Neural cell (in vitro differentiated cells): Measurements from ENCODE around the gene TRIM40.

Experiments used
- EP300 ChIP-seq: fragments of 450-650 bp; conservative IDR thresholded peaks from 2 replicates; pipeline ENCODE4 v1.6.1; 2014; ENCODE audit warnings: antibody characterized with exemption, mild to moderate bottlenecking, moderate library complexity; ENCODE audit not compliant: poor library complexity, severe bottlenecking
- EZH2 ChIP-seq: fragments of 200-600, 300-800 bp; shearing (Covaris generic), sonication (generic); IDR thresholded peaks from 2 replicates; pipeline ENCODE4 v1.6.1; 2014; ENCODE audit warnings: antibody characterized with exemption, low read length, borderline replicate concordance, mild to moderate bottlenecking; ENCODE audit not compliant: insufficient read depth, poor library complexity, severe bottlenecking
- MXI1 ChIP-seq: fragments of 450-650 bp; conservative IDR thresholded peaks from 2 replicates; pipeline ENCODE4 v1.6.1; 2014; ENCODE audit warnings: antibody characterized with exemption, mild to moderate bottlenecking; ENCODE audit not compliant: poor library complexity, severe bottlenecking
- POLR2AphosphoS5 ChIP-seq: IDR thresholded peaks from 2 replicates; pipeline ENCODE4 v1.6.1; 2012
- RAD21 ChIP-seq: fragments of 450-650 bp; conservative IDR thresholded peaks from 2 replicates; pipeline ENCODE4 v1.6.1; 2014; ENCODE audit warnings: antibody characterized with exemption, mild to moderate bottlenecking, moderate library complexity
- SMC3 ChIP-seq: fragments of 450-650 bp; conservative IDR thresholded peaks from 2 replicates; pipeline ENCODE4 v1.6.1; 2014; ENCODE audit warnings: antibody characterized with exemption, mild to moderate bottlenecking, moderate library complexity; ENCODE audit not compliant: poor library complexity
- TAF1 ChIP-seq: IDR thresholded peaks from 2 replicates; pipeline ENCODE4 v1.6.1; 2012; ENCODE audit warnings: low read depth
- TF ChIP-seq, protein P1 (sequence below): fragments of 450-650 bp; IDR thresholded peaks from 2 replicates; pipeline ENCODE4 v1.5.1; 2014; ENCODE audit warnings: antibody characterized with exemption, mild to moderate bottlenecking, moderate library complexity; ENCODE audit not compliant: poor library complexity, severe bottlenecking
- TF ChIP-seq, protein P2 (sequence below): IDR thresholded peaks from 2 replicates; pipeline ENCODE4 v1.6.1; 2012; ENCODE audit warnings: borderline replicate concordance

DNA sequence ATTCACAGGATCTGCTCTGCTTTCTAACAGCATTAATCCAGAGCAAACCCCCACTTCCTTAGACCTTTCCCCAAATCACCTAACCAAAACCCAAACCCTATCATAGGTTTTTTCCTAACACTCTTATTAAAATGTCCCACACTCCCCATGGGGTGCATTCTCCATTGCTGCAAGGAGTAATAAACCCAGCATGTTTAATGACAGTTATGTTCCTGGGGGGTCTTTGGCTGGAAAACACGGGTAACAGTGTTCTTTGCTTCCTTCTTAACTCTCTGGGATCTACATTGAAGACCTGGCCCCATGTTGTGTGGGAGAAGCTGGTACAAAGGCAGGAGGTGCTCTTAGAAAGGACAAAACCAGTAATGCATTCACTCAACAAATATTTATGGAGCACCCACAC is 39.1 kb upstream of the TRIM40 start:
- no peak for TF ChIP-seq SMC3
- TF ChIP-seq, protein P1, sequence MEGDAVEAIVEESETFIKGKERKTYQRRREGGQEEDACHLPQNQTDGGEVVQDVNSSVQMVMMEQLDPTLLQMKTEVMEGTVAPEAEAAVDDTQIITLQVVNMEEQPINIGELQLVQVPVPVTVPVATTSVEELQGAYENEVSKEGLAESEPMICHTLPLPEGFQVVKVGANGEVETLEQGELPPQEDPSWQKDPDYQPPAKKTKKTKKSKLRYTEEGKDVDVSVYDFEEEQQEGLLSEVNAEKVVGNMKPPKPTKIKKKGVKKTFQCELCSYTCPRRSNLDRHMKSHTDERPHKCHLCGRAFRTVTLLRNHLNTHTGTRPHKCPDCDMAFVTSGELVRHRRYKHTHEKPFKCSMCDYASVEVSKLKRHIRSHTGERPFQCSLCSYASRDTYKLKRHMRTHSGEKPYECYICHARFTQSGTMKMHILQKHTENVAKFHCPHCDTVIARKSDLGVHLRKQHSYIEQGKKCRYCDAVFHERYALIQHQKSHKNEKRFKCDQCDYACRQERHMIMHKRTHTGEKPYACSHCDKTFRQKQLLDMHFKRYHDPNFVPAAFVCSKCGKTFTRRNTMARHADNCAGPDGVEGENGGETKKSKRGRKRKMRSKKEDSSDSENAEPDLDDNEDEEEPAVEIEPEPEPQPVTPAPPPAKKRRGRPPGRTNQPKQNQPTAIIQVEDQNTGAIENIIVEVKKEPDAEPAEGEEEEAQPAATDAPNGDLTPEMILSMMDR = no peak
- no peak for TF ChIP-seq EZH2
- TF ChIP-seq EP300 = no peak
- no peak for TF ChIP-seq MXI1
- TF ChIP-seq TAF1 = no peak
- no peak for TF ChIP-seq POLR2AphosphoS5
- no peak for TF ChIP-seq RAD21
- TF ChIP-seq, protein P2, sequence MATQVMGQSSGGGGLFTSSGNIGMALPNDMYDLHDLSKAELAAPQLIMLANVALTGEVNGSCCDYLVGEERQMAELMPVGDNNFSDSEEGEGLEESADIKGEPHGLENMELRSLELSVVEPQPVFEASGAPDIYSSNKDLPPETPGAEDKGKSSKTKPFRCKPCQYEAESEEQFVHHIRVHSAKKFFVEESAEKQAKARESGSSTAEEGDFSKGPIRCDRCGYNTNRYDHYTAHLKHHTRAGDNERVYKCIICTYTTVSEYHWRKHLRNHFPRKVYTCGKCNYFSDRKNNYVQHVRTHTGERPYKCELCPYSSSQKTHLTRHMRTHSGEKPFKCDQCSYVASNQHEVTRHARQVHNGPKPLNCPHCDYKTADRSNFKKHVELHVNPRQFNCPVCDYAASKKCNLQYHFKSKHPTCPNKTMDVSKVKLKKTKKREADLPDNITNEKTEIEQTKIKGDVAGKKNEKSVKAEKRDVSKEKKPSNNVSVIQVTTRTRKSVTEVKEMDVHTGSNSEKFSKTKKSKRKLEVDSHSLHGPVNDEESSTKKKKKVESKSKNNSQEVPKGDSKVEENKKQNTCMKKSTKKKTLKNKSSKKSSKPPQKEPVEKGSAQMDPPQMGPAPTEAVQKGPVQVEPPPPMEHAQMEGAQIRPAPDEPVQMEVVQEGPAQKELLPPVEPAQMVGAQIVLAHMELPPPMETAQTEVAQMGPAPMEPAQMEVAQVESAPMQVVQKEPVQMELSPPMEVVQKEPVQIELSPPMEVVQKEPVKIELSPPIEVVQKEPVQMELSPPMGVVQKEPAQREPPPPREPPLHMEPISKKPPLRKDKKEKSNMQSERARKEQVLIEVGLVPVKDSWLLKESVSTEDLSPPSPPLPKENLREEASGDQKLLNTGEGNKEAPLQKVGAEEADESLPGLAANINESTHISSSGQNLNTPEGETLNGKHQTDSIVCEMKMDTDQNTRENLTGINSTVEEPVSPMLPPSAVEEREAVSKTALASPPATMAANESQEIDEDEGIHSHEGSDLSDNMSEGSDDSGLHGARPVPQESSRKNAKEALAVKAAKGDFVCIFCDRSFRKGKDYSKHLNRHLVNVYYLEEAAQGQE = no peak
